Astrocyte (in vitro differentiated cells and primary cell): ENCODE measurements around the gene FICD. TPM values are rescaled to one million over a fixed set of nuclear protein-coding genes. Genes with fewer than 3 reads are reported as not detected.

Experiments used
- DNase-seq: peaks from one replicate; pipeline ENCODE4 v3.0.0-alpha.2; 2010; ENCODE audit warnings: low read depth
- FAIRE-seq: peaks from 2 replicates; lab custom pipeline; 2011; peaks lifted over from hg19 to GRCh38; lab: Jason Lieb, UNC
- H2AFZ ChIP-seq: 2 replicates; pipeline ENCODE4 v1.6.0; 2012; ENCODE audit warnings: low read depth, low read length, inconsistent platforms
- H3K27ac ChIP-seq: 2 replicates; pipeline ENCODE4 v1.5.1; 2011; ENCODE audit warnings: low read depth, low read length, inconsistent platforms
- H3K27me3 ChIP-seq: 2 replicates; pipeline ENCODE4 v1.6.0; 2011; ENCODE audit warnings: low read length, inconsistent platforms; ENCODE audit not compliant: insufficient read depth
- H3K36me3 ChIP-seq: 2 replicates; pipeline ENCODE4 v1.5.1; 2011; ENCODE audit warnings: low read length, inconsistent platforms; ENCODE audit not compliant: insufficient read depth
- H3K4me1 ChIP-seq: 2 replicates; pipeline ENCODE4 v1.5.1; 2011; ENCODE audit warnings: low read length, inconsistent platforms; ENCODE audit not compliant: insufficient read depth
- H3K4me2 ChIP-seq: 2 replicates; pipeline ENCODE4 v1.6.0; 2012; ENCODE audit warnings: low read length, inconsistent platforms
- H3K4me3 ChIP-seq: 2 replicates; pipeline ENCODE4 v1.5.1; 2011; ENCODE audit warnings: low read depth, mild to moderate bottlenecking, low read length, inconsistent platforms; ENCODE audit not compliant: insufficient read depth
- H3K79me2 ChIP-seq: 2 replicates; pipeline ENCODE4 v1.6.0; 2012; ENCODE audit warnings: mild to moderate bottlenecking, low read length, inconsistent platforms; ENCODE audit not compliant: insufficient read depth
- H3K9ac ChIP-seq: 2 replicates; pipeline ENCODE4 v1.6.0; 2012; ENCODE audit warnings: mild to moderate bottlenecking, low read length, inconsistent platforms
- H3K9me3 ChIP-seq: 2 replicates; pipeline ENCODE4 v1.5.1; 2012; ENCODE audit warnings: low read depth, mild to moderate bottlenecking, low read length, inconsistent platforms; ENCODE audit not compliant: insufficient read depth
- H4K20me1 ChIP-seq: 2 replicates; pipeline ENCODE4 v1.6.0; 2012; ENCODE audit warnings: low read length, inconsistent platforms; ENCODE audit not compliant: insufficient read depth
- H3K27ac Mint-ChIP-seq: one replicate; pipeline ENCODE4 v1.8.0; 2021; ENCODE audit warnings: mild to moderate bottlenecking, mixed read lengths; ENCODE audit not compliant: unreplicated experiment
- H3K27me3 Mint-ChIP-seq: one replicate; pipeline ENCODE4 v1.8.0; 2021; ENCODE audit warnings: low read depth, mixed read lengths; ENCODE audit not compliant: unreplicated experiment
- H3K36me3 Mint-ChIP-seq: one replicate; pipeline ENCODE4 v1.8.0; 2021; ENCODE audit warnings: low read depth, mixed read lengths; ENCODE audit not compliant: unreplicated experiment
- H3K4me1 Mint-ChIP-seq: one replicate; pipeline ENCODE4 v1.8.0; 2021; ENCODE audit warnings: low read depth, mixed read lengths; ENCODE audit not compliant: unreplicated experiment
- H3K4me3 Mint-ChIP-seq: one replicate; pipeline ENCODE4 v1.8.0; 2021; ENCODE audit warnings: mild to moderate bottlenecking, moderate library complexity, mixed read lengths; ENCODE audit not compliant: unreplicated experiment
- H3K9me3 Mint-ChIP-seq: one replicate; pipeline ENCODE4 v1.8.0; 2021; ENCODE audit warnings: mild to moderate bottlenecking, mixed read lengths; ENCODE audit not compliant: unreplicated experiment
- EZH2 ChIP-seq: IDR thresholded peaks from 2 replicates; pipeline ENCODE4 v1.6.1; 2012; ENCODE audit warnings: mild to moderate bottlenecking, low read length, inconsistent platforms; ENCODE audit not compliant: insufficient read depth
- total RNA-seq: library from RNA; stranded (reverse); gene quantifications from 2 replicates; pipeline ENCODE4 v1.2.1, GENCODE V29; 2021
- TF ChIP-seq, protein P1 (sequence below): IDR thresholded peaks from 2 replicates; pipeline ENCODE4 v1.5.1; 2011; ENCODE audit warnings: low read depth, mild to moderate bottlenecking, inconsistent platforms, low read length, moderate library complexity; ENCODE audit not compliant: insufficient read depth

FICD gene
- total RNA-seq, 1 donor from 2014 or later: 3.5 TPM

DNA sequence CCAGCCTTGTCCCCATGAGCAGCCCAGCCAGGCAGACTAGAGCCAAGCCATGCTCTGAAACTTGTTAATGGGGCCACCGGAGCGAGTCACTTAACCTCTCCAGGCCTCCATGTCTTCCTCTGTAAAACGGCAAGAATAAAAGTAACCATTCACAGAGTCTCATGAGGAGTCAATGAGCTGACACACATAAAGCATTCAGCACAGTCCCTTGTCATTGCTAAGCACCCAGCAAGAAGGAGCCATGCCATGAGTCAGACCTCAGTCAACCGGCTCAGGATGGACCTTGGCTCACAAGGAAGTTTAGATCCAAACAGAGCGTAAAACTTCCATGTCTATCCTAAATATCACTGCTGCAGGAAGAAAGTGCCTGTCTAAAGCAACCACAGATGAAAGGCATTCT lies 10.6 kb downstream of the FICD start:
- Histone ChIP-seq H3K36me3 (peaks cover 67% of the 10 kb centered on the region), H3K27me3 (no peaks in the 10 kb centered on the region)
- no peak overlapping the region for H3K4me3 Mint-ChIP-seq

DNA sequence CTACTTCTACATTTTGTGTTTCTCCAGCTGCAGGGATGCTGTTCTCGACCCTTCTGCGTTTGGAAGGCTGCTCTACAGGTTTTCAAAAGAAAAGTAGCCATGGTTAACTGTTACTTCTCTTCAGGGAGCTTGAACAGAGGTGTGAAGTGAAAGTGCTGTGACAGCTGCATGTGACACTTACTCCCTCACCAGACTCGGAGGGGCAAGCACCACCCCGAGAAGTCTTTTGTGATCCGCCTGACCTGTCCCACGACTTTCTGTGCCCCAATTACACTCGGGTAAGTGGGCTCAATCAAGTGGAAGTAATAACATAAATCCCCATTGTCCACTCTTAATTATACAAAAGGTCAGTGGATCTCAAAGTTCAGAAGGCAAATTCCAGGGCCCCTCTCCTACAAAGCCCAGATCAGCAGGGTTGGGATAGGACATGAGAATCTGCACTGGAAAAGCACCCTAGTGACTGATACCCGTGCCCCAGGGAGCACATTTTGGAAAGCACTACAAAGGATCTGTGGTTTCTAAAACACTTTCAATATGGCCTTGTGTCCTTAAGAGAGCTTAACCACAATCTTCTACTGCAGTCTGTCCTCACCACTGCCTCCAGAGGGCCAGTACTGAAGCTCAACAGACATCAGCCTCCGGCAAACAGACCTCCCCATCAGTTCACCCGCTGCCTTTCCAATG lies 11.5 kb downstream of the FICD start:
- Histone ChIP-seq H3K36me3 (peaks cover 68% of the 10 kb centered on the region), H3K4me3 (no peak overlapping the region), H3K27me3 (no peaks in the 10 kb centered on the region), H3K9ac (no peak overlapping the region), H4K20me1 (peaks cover 50% of the 10 kb centered on the region), H3K4me1 (peaks cover 10% of the 10 kb centered on the region), H3K79me2 (no peaks in the 10 kb centered on the region), H3K27ac (no peak overlapping the region), H3K4me2 (no peak overlapping the region), H3K9me3 (no peaks in the 10 kb centered on the region), H2AFZ (no peak overlapping the region)
- Mint-ChIP-seq H3K4me1 (peaks cover 19% of the 10 kb centered on the region), H3K36me3 (peaks cover 34% of the 10 kb centered on the region), H3K4me3 (no peak overlapping the region), H3K9me3 (no peaks in the 10 kb centered on the region), H3K27ac (peak overlapping the region; percentile 77), H3K27me3 (no peaks in the 10 kb centered on the region)
- TF ChIP-seq, protein P1, sequence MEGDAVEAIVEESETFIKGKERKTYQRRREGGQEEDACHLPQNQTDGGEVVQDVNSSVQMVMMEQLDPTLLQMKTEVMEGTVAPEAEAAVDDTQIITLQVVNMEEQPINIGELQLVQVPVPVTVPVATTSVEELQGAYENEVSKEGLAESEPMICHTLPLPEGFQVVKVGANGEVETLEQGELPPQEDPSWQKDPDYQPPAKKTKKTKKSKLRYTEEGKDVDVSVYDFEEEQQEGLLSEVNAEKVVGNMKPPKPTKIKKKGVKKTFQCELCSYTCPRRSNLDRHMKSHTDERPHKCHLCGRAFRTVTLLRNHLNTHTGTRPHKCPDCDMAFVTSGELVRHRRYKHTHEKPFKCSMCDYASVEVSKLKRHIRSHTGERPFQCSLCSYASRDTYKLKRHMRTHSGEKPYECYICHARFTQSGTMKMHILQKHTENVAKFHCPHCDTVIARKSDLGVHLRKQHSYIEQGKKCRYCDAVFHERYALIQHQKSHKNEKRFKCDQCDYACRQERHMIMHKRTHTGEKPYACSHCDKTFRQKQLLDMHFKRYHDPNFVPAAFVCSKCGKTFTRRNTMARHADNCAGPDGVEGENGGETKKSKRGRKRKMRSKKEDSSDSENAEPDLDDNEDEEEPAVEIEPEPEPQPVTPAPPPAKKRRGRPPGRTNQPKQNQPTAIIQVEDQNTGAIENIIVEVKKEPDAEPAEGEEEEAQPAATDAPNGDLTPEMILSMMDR: peak; percentile 23
- no peak for TF ChIP-seq EZH2
- DNase-seq: peak; percentile 38
- no peak for FAIRE-seq

More for the DNA sequence above, 10.6 kb downstream of the FICD start:
- peaks cover 36% of the 10 kb centered on the region for H3K36me3 Mint-ChIP-seq
- peaks cover 19% of the 10 kb centered on the region for H3K4me1 Mint-ChIP-seq
- DNase-seq (peak; percentile 47), FAIRE-seq (peak; percentile 47)
- H3K9ac ChIP-seq: no peak overlapping the region
- peaks cover 56% of the 10 kb centered on the region for H4K20me1 ChIP-seq
- no peaks in the 10 kb centered on the region for H3K9me3 Mint-ChIP-seq
- H3K4me2 ChIP-seq: no peak overlapping the region
- TF ChIP-seq, protein P1: no peak
- TF ChIP-seq EZH2: no peak
- no peaks in the 10 kb centered on the region for H3K9me3 ChIP-seq
- no peak overlapping the region for H3K4me3 ChIP-seq
- peak overlapping the region; percentile 30 for H3K27ac Mint-ChIP-seq
- peak overlapping the region; percentile 53 for H3K27ac ChIP-seq
- no peaks in the 10 kb centered on the region for H3K79me2 ChIP-seq
- H3K27me3 Mint-ChIP-seq: no peaks in the 10 kb centered on the region
- no peak overlapping the region for H2AFZ ChIP-seq
- H3K4me1 ChIP-seq: peaks cover 10% of the 10 kb centered on the region

DNA sequence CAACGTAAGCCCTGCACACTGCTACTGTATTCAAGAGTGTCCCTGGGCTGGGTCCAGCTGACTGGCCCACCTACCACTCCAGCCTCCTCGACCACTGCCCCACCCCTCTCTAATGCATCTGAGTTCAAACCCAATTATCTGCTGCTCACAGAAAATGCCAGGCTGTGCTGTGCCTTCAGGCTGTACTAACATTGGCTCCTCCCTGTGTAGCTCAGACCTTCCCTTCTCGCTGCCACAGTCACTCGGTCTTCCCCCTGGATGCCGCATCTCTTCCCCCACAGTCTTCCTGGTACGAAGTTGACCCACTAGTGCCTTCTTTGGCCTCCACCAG lies 12.1 kb downstream of the FICD start:
- H3K27ac Mint-ChIP-seq: peak overlapping the region; percentile 77
- Histone ChIP-seq H2AFZ (no peak overlapping the region), H3K27me3 (no peaks in the 10 kb centered on the region), H3K4me3 (no peak overlapping the region), H3K79me2 (no peaks in the 10 kb centered on the region), H3K4me2 (no peak overlapping the region), H4K20me1 (peaks cover 47% of the 10 kb centered on the region), H3K9me3 (no peaks in the 10 kb centered on the region), H3K4me1 (peaks cover 10% of the 10 kb centered on the region), H3K36me3 (peaks cover 66% of the 10 kb centered on the region), H3K27ac (no peak overlapping the region), H3K9ac (no peak overlapping the region)
- H3K4me3 Mint-ChIP-seq: no peak overlapping the region
- DNase-seq: no peak
- H3K9me3 Mint-ChIP-seq: no peaks in the 10 kb centered on the region
- no peak for FAIRE-seq
- no peaks in the 10 kb centered on the region for H3K27me3 Mint-ChIP-seq
- TF ChIP-seq, protein P1: no peak
- peaks cover 34% of the 10 kb centered on the region for H3K36me3 Mint-ChIP-seq
- H3K4me1 Mint-ChIP-seq: peaks cover 19% of the 10 kb centered on the region
